Calu3 (cell line): ENCODE measurements around the gene SLIT3. TPM values are rescaled to one million over a fixed set of nuclear protein-coding genes. Genes with fewer than 3 reads are reported as not detected.

ENCODE experiments used
- BruUV-seq: library from RNA; stranded (reverse); fragments of 400-500 nt; replicated peaks from 2 replicates; lab custom pipeline; 2021; lab: Mats Ljungman, UMichigan
- CTCF ChIA-PET: fragments of 300-600 bp; sonication (Branson Sonifier 250); formaldehyde crosslinking; loops from one replicate; lab custom pipeline; 2022; ENCODE audit warnings: antibody characterized with exemption; lab: Charles Lee
- DNase-seq: peaks from one replicate; pipeline ENCODE4 v3.0.0; 2022
- H3K27ac Mint-ChIP-seq: one replicate; pipeline ENCODE4 v1.8.0; 2022; ENCODE audit warnings: mixed read lengths; ENCODE audit not compliant: unreplicated experiment
- H3K27me3 Mint-ChIP-seq: one replicate; pipeline ENCODE4 v1.8.0; 2022; ENCODE audit warnings: mixed read lengths; ENCODE audit not compliant: unreplicated experiment
- H3K36me3 Mint-ChIP-seq: one replicate; pipeline ENCODE4 v1.8.0; 2022; ENCODE audit warnings: mild to moderate bottlenecking, moderate library complexity, mixed read lengths; ENCODE audit not compliant: insufficient read depth, unreplicated experiment
- H3K4me1 Mint-ChIP-seq: one replicate; pipeline ENCODE4 v1.8.0; 2022; ENCODE audit warnings: mild to moderate bottlenecking, low read depth, mixed read lengths; ENCODE audit not compliant: unreplicated experiment
- H3K4me3 Mint-ChIP-seq: one replicate; pipeline ENCODE4 v1.8.0; 2022; ENCODE audit warnings: mild to moderate bottlenecking, low read depth, moderate library complexity, mixed read lengths; ENCODE audit not compliant: unreplicated experiment
- H3K9me3 Mint-ChIP-seq: one replicate; pipeline ENCODE4 v1.8.0; 2022; ENCODE audit warnings: low read depth, mixed read lengths; ENCODE audit not compliant: unreplicated experiment
- intact Hi-C: fragments of 100-400 bp; cut with micrococcal nuclease; formaldehyde crosslinking; loops from one replicate; pipeline ENCODE4 v1.10.0; 2022; ENCODE audit not compliant: unreplicated experiment
- total RNA-seq: library from RNA; stranded (reverse); gene quantifications from 2 replicates; pipeline ENCODE4 v1.2.3, GENCODE V29; 2022
- TF ChIP-seq, protein P1 (sequence below): fragments of 200-600 bp; IDR thresholded peaks from one replicate; pipeline ENCODE4 v1.8.0; 2022; ENCODE audit warnings: antibody characterized with exemption; ENCODE audit not compliant: unreplicated experiment

The SLIT3 gene
- total RNA-seq, 1 experiment from 2014 or later, result not detected

DNA sequence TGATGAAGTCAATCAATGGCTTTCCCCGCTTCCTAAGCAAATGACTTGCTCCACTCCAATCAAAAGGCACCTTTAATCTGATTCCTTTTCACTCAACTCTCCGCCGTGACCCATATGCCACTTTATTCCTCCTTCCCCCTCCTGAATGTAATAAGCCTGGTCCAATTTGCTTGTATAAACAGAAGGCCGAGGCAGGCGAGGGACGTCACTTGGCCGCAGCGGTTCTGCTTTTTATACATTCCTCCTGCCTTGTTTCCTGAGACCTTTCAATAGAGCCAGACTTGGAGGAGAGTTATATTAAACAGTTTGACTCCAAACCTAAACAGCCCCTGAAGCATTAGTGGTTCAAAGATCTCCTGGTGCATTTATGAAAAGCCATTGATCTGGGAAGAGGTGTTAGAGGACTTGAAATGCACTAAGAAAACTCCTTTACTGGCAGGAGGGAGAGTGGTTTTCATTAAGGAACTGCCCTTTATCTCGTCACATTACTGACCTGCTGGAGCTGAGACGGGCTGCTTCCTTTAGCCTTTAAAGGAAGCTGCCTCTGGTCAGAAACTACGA, 273.4 kb downstream of the SLIT3 start:
- CTCF ChIA-PET, result interaction anchor here (0.5 kb wide), 1 partner anchor 21 kb away, joined by 5 read pairs; no protein-coding TSS in a partner anchor
- no peaks in the 10 kb centered on the region for H3K9me3 Mint-ChIP-seq
- H3K27me3 Mint-ChIP-seq, result peaks cover 39% of the 10 kb centered on the region
- no peak overlapping the region for H3K4me3 Mint-ChIP-seq
- intact Hi-C loops, result no loop called here
- DNase-seq, result no peak
- BruUV-seq, result no TSS peak
- no peaks in the 10 kb centered on the region for H3K36me3 Mint-ChIP-seq
- TF ChIP-seq, protein P1, sequence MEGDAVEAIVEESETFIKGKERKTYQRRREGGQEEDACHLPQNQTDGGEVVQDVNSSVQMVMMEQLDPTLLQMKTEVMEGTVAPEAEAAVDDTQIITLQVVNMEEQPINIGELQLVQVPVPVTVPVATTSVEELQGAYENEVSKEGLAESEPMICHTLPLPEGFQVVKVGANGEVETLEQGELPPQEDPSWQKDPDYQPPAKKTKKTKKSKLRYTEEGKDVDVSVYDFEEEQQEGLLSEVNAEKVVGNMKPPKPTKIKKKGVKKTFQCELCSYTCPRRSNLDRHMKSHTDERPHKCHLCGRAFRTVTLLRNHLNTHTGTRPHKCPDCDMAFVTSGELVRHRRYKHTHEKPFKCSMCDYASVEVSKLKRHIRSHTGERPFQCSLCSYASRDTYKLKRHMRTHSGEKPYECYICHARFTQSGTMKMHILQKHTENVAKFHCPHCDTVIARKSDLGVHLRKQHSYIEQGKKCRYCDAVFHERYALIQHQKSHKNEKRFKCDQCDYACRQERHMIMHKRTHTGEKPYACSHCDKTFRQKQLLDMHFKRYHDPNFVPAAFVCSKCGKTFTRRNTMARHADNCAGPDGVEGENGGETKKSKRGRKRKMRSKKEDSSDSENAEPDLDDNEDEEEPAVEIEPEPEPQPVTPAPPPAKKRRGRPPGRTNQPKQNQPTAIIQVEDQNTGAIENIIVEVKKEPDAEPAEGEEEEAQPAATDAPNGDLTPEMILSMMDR, result no peak
- no peaks in the 10 kb centered on the region for H3K4me1 Mint-ChIP-seq
- no peak overlapping the region for H3K27ac Mint-ChIP-seq

DNA sequence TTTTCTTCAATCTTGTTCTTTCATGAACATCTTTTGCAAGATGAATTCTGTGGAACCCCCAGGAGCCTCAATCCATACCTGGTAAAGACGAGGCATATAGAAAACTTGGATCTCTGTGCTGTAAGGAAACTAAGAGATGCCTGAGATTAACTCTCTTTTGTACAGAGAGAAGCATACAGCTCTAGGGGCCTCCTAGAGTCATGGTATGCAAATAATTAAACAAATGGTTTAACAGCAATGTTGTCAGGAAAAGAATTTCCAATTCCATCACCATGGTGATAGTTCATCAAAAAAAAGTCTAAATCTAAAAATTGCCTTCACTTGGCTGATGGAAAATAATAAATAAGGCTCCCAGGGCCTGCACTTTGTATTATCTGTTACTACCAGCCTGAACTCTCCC, 275.4 kb downstream of the SLIT3 start:
- no peaks in the 10 kb centered on the region for H3K4me1 Mint-ChIP-seq
- CTCF ChIA-PET, result interaction anchor here (0.6 kb wide), 2 partner anchors 73 to 569 kb away, joined by 3 read pairs; no protein-coding TSS in a partner anchor
- H3K4me3 Mint-ChIP-seq, result no peak overlapping the region
- no peak overlapping the region for H3K27ac Mint-ChIP-seq
- intact Hi-C loops, result no loop called here
- no peak for DNase-seq
- H3K27me3 Mint-ChIP-seq, result peaks cover 46% of the 10 kb centered on the region
- no peaks in the 10 kb centered on the region for H3K9me3 Mint-ChIP-seq
- no TSS peak for BruUV-seq
- H3K36me3 Mint-ChIP-seq, result no peaks in the 10 kb centered on the region
- TF ChIP-seq, protein P1, result no peak

- intact Hi-C loops, result no loop called here
- peaks cover 46% of the 10 kb centered on the region for H3K27me3 Mint-ChIP-seq
- TF ChIP-seq, protein P1, result no peak
- CTCF ChIA-PET, result interaction anchor here (0.5 kb wide), 1 partner anchor 1283 kb away, joined by 3 read pairs; no protein-coding TSS in a partner anchor
- H3K9me3 Mint-ChIP-seq, result no peaks in the 10 kb centered on the region
- H3K27ac Mint-ChIP-seq, result no peak overlapping the region
- no peak for DNase-seq
- no TSS peak for BruUV-seq
- H3K4me1 Mint-ChIP-seq, result no peaks in the 10 kb centered on the region
- no peaks in the 10 kb centered on the region for H3K36me3 Mint-ChIP-seq
- H3K4me3 Mint-ChIP-seq, result no peak overlapping the region
Observed at GRCh38 chr5:169024421-169024820, 276.5 kb downstream of the SLIT3 start.

DNA sequence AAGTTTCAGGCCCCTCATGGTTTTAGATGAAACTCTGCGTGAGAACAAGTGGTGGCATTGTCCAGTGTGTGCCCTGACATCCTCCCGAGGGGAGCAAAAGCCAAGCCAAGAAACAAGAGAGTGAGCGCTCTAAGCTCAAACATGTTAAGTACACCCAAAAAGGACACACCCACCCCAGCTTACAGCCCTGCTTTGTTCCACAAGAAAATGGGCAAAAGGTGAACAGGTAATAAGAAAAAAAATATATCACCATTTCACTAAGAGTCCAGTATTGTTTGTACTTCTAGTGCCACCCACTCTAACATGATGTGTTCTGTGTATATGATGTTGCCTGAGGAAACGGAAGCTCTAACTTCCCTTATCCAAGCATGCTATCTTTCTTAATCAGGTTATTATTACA, 278.2 kb downstream of the SLIT3 start:
- H3K27ac Mint-ChIP-seq, result no peak overlapping the region
- H3K27me3 Mint-ChIP-seq, result peaks cover 44% of the 10 kb centered on the region
- TF ChIP-seq, protein P1, result no peak
- H3K36me3 Mint-ChIP-seq, result no peaks in the 10 kb centered on the region
- no peak overlapping the region for H3K4me3 Mint-ChIP-seq
- CTCF ChIA-PET, result interaction anchor here (1.0 kb wide), 1 partner anchor 13 kb away, joined by 3 read pairs; no protein-coding TSS in a partner anchor
- intact Hi-C loops, result no loop called here
- no TSS peak for BruUV-seq
- no peaks in the 10 kb centered on the region for H3K9me3 Mint-ChIP-seq
- DNase-seq, result no peak
- H3K4me1 Mint-ChIP-seq, result no peaks in the 10 kb centered on the region
